Adipose tissue (tissue), 3 donors: ENCODE data around the gene COL11A2. TPM values are rescaled to one million over a fixed set of nuclear protein-coding genes. Genes with fewer than 3 reads are reported as not detected.
"Not testable (repeated sequence)": the region's sequence is repeated elsewhere in the genome, so short reads cannot be mapped to it uniquely, and the experiment has no call there.

ENCODE experiments used
- H3K27ac ChIP-seq: one replicate; pipeline ENCODE4 v1.5.1; 2013; ENCODE audit warnings: low read depth, low read length
- WGBS, 3 donors: extraction: QIAGEN DNeasy Blood & Tissue Kit; methylation state at CpG; one replicate each; pipeline ENCODE4 v1.1.7; 2013; 5-methylcytosine and 5-hydroxymethylcytosine counted together
- polyA plus RNA-seq, 3 donors: library from polyadenylated mRNA; stranded (reverse); fragments of 200-250 nt; gene quantifications; one replicate each; pipeline ENCODE4 v1.2.3, GENCODE V29; 2013
- donor health status: healthy with polysubstance abuse.
- donor health status: Bipolar disorder and iron deficiency.
- donor health status: healthy.

The COL11A2 gene
- 1 to 10 TPM in 1 of 3 donors, under 1 TPM in 2; 0.28 to 2.6 (median 0.88) TPM for polyA plus RNA-seq

- H3K27ac ChIP-seq, result no peak within 1 kb of the TSS
Measured at GRCh38 chr6:33192105-33192646, at the start of gene COL11A2. TSS of gene COL11A2 (minus strand) at chr6:33192467. CDS start at chr6:33192240, 227 bp downstream.

GRCh38 chr6:33241968-33242367 lies 49.7 kb upstream of the COL11A2 start:
- no peak overlapping the region for H3K27ac ChIP-seq
- 43 to 67% (median 51%) methylated on average over 3 of the region's 3 CpGs for WGBS, 3 donors

More at GRCh38 chr6:33192105-33192646, at the start of gene COL11A2:
- 12 to 21% (median 13%) methylated on average over 23 to 34 of the region's 35 CpGs for WGBS, 3 donors

DNA sequence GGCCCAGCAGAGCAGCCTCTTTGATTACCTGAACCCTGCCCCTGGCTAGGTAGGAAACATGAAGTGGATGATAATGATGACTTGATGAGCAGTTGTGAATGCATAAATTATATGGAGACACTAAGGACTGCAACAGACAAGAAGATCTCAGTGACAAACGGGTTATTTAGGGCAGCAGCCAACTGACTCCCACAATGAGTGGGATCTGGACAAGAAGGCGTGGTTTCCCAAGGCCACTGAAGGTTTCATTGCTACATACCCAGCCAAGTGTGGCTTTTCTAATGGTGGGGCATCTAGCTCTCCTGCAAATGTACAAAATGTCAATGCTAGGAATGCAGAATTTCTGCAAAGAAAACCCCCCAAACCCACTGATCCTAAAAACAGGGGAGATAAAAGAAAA lies 45.5 kb upstream of the COL11A2 start:
- no peak overlapping the region for H3K27ac ChIP-seq
- 40 to 62% (median 60%) methylated on average over 2 of the region's 2 CpGs for WGBS, 3 donors

- WGBS, 3 donors, result 87 to 89% (median 89%) methylated on average over 6 of the region's 6 CpGs
Measured at GRCh38 chr6:33236852-33237251, 44.6 kb upstream of the COL11A2 start.

GRCh38 chr6:33236328-33236727 lies 44.1 kb upstream of the COL11A2 start:
- no peak overlapping the region for H3K27ac ChIP-seq

More at GRCh38 chr6:33236852-33237251, 44.6 kb upstream of the COL11A2 start:
- no peak overlapping the region for H3K27ac ChIP-seq

DNA sequence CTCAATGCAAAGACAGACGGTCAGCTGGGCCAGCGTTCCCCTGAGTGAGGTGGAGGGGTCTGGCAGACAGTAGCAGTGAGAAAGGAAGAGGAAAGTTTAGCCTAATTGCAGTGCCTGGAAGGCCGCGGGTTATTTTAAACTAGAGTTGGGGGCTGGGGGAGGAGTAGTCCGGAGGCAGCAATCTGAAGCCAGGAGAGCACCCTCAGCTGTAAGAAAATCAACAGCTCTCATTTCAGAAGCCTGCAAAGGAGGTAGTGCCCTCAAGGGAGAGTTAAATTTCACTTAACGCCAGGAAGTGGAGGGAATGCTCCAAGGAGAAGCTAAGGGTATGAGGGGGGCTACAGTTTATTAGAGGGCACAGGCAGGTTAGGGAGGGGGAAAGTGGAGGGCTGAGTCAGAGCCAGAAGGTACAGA lies 43.0 kb upstream of the COL11A2 start:
- no peak overlapping the region for H3K27ac ChIP-seq
- WGBS, 3 donors, result 23 to 28% (median 25%) methylated on average over 6 of the region's 6 CpGs

- not testable (repeated sequence) for H3K27ac ChIP-seq
- WGBS, 3 donors, result 43 to 53% (median 48%) methylated on average over 12 to 14 of the region's 14 CpGs
Measured at GRCh38 chr6:33226503-33227120, 34.3 kb upstream of the COL11A2 start.

DNA sequence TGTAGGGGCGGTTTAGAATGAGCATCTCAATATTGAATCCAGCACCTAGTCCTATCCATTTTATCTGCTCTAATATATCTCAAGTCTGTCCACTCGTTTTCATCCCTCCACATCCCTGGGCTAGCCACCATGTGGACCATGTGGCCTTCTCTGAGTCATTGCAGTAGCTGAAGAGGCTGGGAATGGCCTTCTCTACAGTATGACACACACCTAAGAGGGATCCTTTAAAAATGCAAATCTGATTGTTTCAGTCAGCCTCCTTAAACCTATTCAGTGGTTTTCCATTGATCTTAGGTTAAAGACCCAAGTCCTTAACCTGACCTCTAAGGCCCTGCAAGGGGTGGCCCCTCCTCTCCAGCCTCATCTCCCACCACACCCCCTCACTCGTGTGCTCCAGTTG lies 25.4 kb upstream of the COL11A2 start:
- 62 to 68% (median 67%) methylated on average over 3 of the region's 3 CpGs for WGBS, 3 donors
- H3K27ac ChIP-seq, result no peak overlapping the region

- WGBS, 3 donors, result 80 to 91% (median 88%) methylated on average over 6 of the region's 6 CpGs
- H3K27ac ChIP-seq, result no peak overlapping the region
Measured at GRCh38 chr6:33217246-33217645, 25.0 kb upstream of the COL11A2 start.

- 93 to 97% (median 94%) methylated on average over 4 of the region's 4 CpGs for WGBS, 3 donors
- no peak overlapping the region for H3K27ac ChIP-seq
Measured at GRCh38 chr6:33216117-33216649, 23.9 kb upstream of the COL11A2 start.

DNA sequence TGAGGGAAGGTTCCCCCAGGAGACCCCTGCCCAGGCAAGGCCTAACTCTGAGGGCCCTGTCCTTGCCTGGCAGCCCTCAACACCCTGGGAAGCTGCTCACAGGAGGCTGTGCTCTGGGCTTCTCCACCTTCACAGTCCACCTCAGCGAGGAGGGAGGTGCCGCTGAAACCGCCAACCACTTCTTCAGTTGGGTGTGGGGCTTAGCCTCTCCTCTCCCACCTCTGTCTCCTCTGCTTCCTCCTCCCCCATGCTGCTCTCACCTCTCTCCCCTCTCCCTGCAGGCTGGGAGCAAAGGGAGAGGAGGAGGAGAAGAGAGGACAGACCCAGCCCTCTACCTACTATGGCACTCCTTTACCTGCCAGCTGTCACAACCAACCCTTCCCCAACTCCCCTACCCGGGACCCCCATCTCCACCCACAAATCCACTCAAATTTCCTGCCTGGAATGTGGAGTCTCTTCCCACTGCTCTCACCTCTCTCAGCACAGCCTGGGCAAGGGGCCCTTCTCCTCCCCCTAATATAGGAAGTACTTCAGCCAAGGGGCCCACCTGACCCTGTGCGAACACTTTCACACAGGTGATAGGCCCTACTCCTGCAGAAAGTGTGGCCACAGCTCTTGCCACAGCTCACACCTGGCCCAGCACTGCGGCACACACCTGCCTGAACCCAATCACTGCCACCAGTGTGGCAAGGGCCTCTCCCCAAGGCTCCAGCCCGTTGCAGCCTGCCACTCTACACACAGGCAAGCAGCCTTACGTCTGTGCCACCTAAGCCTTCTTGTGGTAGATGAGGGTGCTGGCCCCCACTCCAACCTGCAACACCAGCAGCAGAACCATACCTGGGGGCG lies 23.2 kb upstream of the COL11A2 start:
- 74 to 86% (median 78%) methylated on average over 9 of the region's 9 CpGs for WGBS, 3 donors
- H3K27ac ChIP-seq, result no peak overlapping the region

DNA sequence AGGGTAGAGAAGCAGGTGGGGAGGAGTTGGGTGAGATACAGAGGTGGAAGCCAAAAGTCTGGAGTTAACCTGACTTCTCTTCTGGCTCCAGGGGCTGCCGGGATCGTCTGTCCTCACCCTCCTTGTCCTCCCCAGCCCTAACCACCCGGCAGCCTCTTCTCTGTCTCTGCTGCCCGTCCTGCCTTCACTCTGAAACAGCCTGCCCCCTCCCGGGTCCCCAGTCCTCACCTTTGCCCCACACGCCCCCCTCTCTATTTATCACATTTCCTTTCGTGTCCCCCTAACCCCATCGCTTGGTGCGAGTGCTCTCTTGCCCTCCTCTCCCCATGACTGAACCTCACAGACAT lies 21.7 kb upstream of the COL11A2 start:
- WGBS, 3 donors, result 18 to 24% (median 22%) methylated on average over 7 to 9 of the region's 9 CpGs
- H3K27ac ChIP-seq, result no peak overlapping the region

DNA sequence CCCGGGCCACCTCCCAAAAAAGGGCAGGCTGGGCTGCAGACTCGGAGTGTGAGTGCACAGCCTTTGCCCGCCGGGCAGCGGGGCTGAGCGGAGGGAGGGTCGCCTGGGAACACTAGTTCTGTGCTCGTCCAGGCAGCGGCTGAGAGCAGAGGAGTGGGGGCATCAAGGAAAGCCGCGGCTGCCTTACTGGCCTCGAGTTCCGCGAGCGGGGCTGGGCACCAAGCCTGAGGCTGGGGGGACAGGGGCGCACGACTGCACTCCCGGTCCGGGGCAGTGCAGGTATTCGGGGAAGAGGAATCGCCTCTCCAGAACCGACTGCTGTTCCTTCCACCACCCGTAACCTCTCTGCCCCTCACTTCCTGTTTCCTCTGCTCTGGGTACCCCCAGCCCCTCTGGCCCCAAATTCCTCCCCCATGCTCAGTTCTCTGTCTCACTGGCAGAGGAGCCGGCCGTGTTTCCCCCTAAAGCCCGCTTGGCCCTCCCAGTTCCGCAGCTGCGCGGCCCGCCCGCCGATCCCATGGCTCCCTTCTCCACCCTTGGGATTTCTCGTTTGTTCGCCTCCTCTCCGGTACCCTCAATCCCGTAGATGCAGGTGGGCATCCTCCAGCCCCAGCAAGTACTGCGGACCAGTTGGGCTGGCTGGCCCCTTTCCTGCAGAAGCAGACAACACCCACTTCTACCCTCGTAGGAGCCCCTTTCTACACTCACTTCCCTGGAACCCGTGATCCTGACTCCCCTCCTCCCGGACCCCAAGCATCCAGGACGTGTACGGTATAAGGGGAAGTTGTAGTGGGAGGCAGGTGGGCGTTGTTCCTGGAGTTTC lies 21.1 kb upstream of the COL11A2 start:
- WGBS, 3 donors, result 1 to 2% (median 1%) methylated on average over 35 to 43 of the region's 43 CpGs
- no peak overlapping the region for H3K27ac ChIP-seq

DNA sequence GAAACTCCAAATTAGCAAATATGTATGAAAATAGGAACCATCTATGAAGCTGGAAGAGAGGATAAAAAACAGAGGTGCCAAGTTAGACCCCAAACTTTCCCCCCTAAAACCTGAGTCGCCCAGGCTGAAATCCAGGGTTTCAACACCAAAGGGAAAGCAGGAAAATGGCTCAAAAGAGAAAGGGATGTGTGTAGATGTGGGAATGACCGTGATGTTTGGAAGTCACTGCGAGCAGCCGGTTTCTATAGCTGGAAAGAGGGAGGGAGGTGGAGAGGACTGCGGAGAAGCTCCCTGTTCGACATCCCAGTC lies 20.5 kb upstream of the COL11A2 start:
- 2 to 11% (median 5%) methylated on average over 6 of the region's 6 CpGs for WGBS, 3 donors
- H3K27ac ChIP-seq, result no peak overlapping the region

- 84 to 87% (median 84%) methylated on average over 18 of the region's 18 CpGs for WGBS, 3 donors
- no peak overlapping the region for H3K27ac ChIP-seq
Measured at GRCh38 chr6:33211666-33212422, 19.6 kb upstream of the COL11A2 start.

DNA sequence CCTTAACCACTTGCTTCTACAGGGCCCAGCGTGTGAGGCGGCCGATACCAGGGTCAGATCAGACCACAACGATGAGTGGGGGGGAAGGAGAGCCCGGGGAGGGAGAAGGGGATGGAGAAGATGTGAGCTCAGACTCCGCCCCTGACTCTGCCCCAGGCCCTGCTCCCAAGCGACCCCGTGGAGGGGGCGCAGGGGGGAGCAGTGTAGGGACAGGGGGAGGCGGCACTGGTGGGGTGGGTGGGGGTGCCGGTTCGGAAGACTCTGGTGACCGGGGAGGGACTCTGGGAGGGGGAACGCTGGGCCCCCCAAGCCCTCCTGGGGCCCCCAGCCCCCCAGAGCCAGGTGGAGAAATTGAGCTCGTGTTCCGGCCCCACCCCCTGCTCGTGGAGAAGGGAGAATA lies 18.9 kb upstream of the COL11A2 start:
- H3K27ac ChIP-seq, result no peak overlapping the region
- 81 to 84% (median 82%) methylated on average over 11 to 17 of the region's 17 CpGs for WGBS, 3 donors

GRCh38 chr6:33209856-33210255 lies 17.6 kb upstream of the COL11A2 start:
- no peak overlapping the region for H3K27ac ChIP-seq
- WGBS, 3 donors, result 90 to 95% (median 95%) methylated on average over 10 of the region's 10 CpGs
